Osteoblast (primary cell): ENCODE measurements around the gene ATP1A3. TPM values are rescaled to one million over a fixed set of nuclear protein-coding genes. Genes with fewer than 3 reads are reported as not detected.
A peak's percentile ranks its signal among the peaks of the same experiment; 100 is the strongest.

Experiments used
- DNase-seq: peaks from one replicate; pipeline ENCODE4 v3.0.0; 2011; ENCODE audit warnings: low spot score, mixed read lengths; ENCODE audit not compliant: insufficient read length; ENCODE audit errors: missing footprints
- H2AFZ ChIP-seq: 2 replicates; pipeline ENCODE4 v1.6.0; 2011; ENCODE audit warnings: mild to moderate bottlenecking, low read length
- H3K27ac ChIP-seq: 2 replicates; pipeline ENCODE4 v1.5.1; 2011; ENCODE audit warnings: mild to moderate bottlenecking, low read depth, low read length, moderate library complexity
- H3K27me3 ChIP-seq: 2 replicates; pipeline ENCODE4 v1.6.0; 2012; ENCODE audit warnings: mild to moderate bottlenecking, control low read depth, inconsistent platforms, low read length, moderate library complexity; ENCODE audit not compliant: insufficient read depth
- H3K36me3 ChIP-seq: 2 replicates; pipeline ENCODE4 v1.5.1; 2011; ENCODE audit warnings: mild to moderate bottlenecking, low read length, control low read depth, moderate library complexity; ENCODE audit not compliant: insufficient read depth
- H3K4me1 ChIP-seq: 2 replicates; pipeline ENCODE4 v1.5.1; 2011; ENCODE audit warnings: mild to moderate bottlenecking, low read length, control low read depth, moderate library complexity; ENCODE audit not compliant: insufficient read depth
- H3K4me2 ChIP-seq: 2 replicates; pipeline ENCODE4 v1.6.0; 2011; ENCODE audit warnings: mild to moderate bottlenecking, low read length; ENCODE audit not compliant: insufficient read depth
- H3K4me3 ChIP-seq: fragments of 200-600 bp; sonication (generic); 3 replicates; pipeline ENCODE4 v1.5.1; 2012; ENCODE audit warnings: mild to moderate bottlenecking, low read length, inconsistent platforms; ENCODE audit not compliant: insufficient read depth
- H3K79me2 ChIP-seq: 2 replicates; pipeline ENCODE4 v1.6.0; 2012; ENCODE audit warnings: mild to moderate bottlenecking, low read length, control low read depth, inconsistent platforms; ENCODE audit not compliant: insufficient read depth
- H3K9me3 ChIP-seq: 2 replicates; pipeline ENCODE4 v1.5.1; 2011; ENCODE audit warnings: low read depth, low read length, control low read depth
- H4K20me1 ChIP-seq: 2 replicates; pipeline ENCODE4 v1.6.0; 2012; ENCODE audit warnings: mild to moderate bottlenecking, low read length, control low read depth; ENCODE audit not compliant: insufficient read depth
- total RNA-seq: library from RNA; depleted of rRNA; stranded (reverse); fragments of >200 nt; gene quantifications from 2 replicates; pipeline ENCODE4 v1.2.3, GENCODE V29; 2012
- TF ChIP-seq, protein P1 (sequence below): IDR thresholded peaks from 2 replicates; pipeline ENCODE4 v1.5.1; 2011; ENCODE audit warnings: mild to moderate bottlenecking, low read depth, low read length, moderate library complexity; ENCODE audit errors: extremely low read depth

The ATP1A3 gene
- total RNA-seq, 1 donor: under 0.01 TPM

DNA sequence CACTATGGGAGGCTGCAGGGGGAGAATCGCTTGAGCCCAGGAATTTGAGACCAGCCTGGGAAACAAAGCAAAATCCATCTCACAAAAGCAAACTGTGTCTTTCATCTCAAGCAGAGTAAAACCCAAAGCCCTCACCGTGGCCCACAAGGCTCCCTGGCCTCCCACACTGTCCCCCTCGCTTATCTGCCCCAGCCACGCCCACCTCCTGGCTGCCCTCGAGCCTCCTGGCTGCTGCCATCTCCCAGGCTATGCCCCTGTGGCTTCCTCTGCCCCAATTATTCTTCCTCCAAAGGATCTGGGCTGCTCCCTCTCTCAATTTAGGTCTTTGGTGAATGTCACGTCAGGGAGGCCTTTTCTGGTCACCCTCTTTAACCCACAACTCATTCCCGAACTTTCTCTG is 38.5 kb downstream of the ATP1A3 start:
- H2AFZ ChIP-seq: no peak overlapping the region
- H3K4me1 ChIP-seq: peaks cover 9% of the 10 kb centered on the region
- TF ChIP-seq, protein P1, sequence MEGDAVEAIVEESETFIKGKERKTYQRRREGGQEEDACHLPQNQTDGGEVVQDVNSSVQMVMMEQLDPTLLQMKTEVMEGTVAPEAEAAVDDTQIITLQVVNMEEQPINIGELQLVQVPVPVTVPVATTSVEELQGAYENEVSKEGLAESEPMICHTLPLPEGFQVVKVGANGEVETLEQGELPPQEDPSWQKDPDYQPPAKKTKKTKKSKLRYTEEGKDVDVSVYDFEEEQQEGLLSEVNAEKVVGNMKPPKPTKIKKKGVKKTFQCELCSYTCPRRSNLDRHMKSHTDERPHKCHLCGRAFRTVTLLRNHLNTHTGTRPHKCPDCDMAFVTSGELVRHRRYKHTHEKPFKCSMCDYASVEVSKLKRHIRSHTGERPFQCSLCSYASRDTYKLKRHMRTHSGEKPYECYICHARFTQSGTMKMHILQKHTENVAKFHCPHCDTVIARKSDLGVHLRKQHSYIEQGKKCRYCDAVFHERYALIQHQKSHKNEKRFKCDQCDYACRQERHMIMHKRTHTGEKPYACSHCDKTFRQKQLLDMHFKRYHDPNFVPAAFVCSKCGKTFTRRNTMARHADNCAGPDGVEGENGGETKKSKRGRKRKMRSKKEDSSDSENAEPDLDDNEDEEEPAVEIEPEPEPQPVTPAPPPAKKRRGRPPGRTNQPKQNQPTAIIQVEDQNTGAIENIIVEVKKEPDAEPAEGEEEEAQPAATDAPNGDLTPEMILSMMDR: no peak
- no peak overlapping the region for H3K27ac ChIP-seq
- no peaks in the 10 kb centered on the region for H3K27me3 ChIP-seq
- peaks cover 7% of the 10 kb centered on the region for H3K79me2 ChIP-seq
- peak; percentile 58 for DNase-seq
- H3K9me3 ChIP-seq: no peaks in the 10 kb centered on the region
- no peak overlapping the region for H3K4me3 ChIP-seq
- peaks cover 14% of the 10 kb centered on the region for H3K36me3 ChIP-seq
- peaks cover 15% of the 10 kb centered on the region for H4K20me1 ChIP-seq
- no peak overlapping the region for H3K4me2 ChIP-seq

DNA sequence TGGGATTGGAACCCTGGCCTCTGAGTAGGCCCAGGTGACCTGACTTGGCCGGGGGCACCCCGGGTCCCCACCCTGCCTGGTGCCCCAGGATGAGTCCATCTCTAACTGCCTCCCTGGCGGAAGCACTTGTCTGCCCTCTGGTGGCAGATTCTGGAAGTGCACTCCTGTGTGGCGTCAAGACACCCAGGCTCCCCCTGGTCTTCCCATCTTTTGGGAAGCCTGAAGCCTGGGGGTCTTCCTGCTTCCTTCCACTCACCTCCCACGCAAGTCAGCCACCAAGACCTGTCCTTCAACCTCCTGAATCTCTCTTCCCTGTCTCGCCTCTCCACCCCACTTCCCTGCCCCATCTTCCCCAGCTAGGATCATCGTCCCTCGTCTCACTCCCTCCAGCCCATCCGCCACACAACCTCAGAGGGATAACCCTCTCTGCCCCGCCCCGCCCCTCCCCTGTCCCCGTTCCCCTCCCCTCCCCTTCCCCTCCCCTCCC is 42.3 kb downstream of the ATP1A3 start:
- TF ChIP-seq, protein P1: peak; percentile 95
- H3K36me3 ChIP-seq: peaks cover 13% of the 10 kb centered on the region
- no peaks in the 10 kb centered on the region for H3K27me3 ChIP-seq
- H3K9me3 ChIP-seq: no peaks in the 10 kb centered on the region
- H4K20me1 ChIP-seq: peaks cover under 1% of the 10 kb centered on the region
- no peaks in the 10 kb centered on the region for H3K4me1 ChIP-seq
- H2AFZ ChIP-seq: peak overlapping the region; percentile 53
- H3K4me2 ChIP-seq: peak overlapping the region; percentile 66
- H3K27ac ChIP-seq: no peak overlapping the region
- no peak overlapping the region for H3K4me3 ChIP-seq
- DNase-seq: peak; percentile 96
- H3K79me2 ChIP-seq: no peaks in the 10 kb centered on the region

DNA sequence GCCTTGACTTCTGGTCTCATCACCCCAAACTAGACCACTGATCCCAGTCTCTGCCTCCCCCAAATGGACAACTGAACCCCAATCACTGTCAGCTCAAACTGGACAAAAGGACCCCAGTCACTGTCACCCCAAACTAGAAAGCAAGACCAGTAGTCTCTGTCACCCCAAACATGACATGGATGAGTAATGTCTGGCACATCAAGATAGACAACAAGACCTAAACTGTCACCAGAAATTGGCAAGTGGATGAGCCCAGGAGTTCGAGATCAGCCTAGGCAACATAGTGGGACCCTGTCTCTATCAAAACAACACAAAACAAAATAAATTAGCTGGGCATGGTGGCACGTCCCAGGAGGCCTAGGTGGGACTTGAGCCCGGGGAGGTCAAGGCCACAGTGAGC is 46.9 kb downstream of the ATP1A3 start:
- H3K4me1 ChIP-seq: no peaks in the 10 kb centered on the region
- no peaks in the 10 kb centered on the region for H4K20me1 ChIP-seq
- no peak overlapping the region for H3K4me2 ChIP-seq
- H3K9me3 ChIP-seq: no peaks in the 10 kb centered on the region
- H3K27ac ChIP-seq: no peak overlapping the region
- no peaks in the 10 kb centered on the region for H3K79me2 ChIP-seq
- H2AFZ ChIP-seq: no peak overlapping the region
- TF ChIP-seq, protein P1: no peak
- H3K36me3 ChIP-seq: no peaks in the 10 kb centered on the region
- no peak for DNase-seq
- H3K27me3 ChIP-seq: no peaks in the 10 kb centered on the region
- no peak overlapping the region for H3K4me3 ChIP-seq

DNA sequence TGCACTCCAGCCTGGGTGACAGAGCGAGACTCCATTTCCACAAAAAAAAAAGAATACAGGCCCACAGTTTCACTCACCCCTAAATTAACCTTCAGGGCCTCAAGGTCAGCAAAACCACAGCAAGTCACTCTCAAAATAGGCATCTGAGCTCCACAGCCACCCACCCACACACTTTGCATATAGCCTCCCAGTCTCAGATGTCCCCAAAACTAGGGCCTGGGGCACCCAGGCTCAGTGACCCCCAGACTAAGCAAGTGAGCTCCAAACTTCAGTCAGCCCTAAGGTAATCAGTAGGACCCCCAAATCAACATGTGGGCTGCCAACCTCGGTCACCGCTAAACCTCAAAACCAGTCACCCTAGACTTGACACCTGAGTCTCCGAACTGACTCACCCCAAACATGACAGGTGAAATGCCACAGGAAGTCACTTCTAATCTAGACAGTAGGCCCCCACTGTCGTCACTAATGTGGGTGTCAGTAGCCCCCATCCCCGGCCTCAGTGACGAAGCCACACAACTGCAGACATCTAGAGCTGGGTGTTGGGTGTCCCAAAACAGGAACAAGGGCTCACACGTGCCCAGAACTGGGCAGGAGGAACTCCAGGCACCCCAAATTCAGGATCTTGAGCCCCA is 48.8 kb downstream of the ATP1A3 start:
- H3K4me1 ChIP-seq: no peaks in the 10 kb centered on the region
- no peaks in the 10 kb centered on the region for H3K36me3 ChIP-seq
- H3K79me2 ChIP-seq: no peaks in the 10 kb centered on the region
- no peak overlapping the region for H3K4me2 ChIP-seq
- TF ChIP-seq, protein P1: no peak
- no peak overlapping the region for H2AFZ ChIP-seq
- H3K27ac ChIP-seq: no peak overlapping the region
- H4K20me1 ChIP-seq: no peaks in the 10 kb centered on the region
- H3K9me3 ChIP-seq: no peaks in the 10 kb centered on the region
- H3K4me3 ChIP-seq: no peak overlapping the region
- no peaks in the 10 kb centered on the region for H3K27me3 ChIP-seq
- no peak for DNase-seq
